ENCODE results near the gene MXD4. TPM values are rescaled to one million over a fixed set of nuclear protein-coding genes. Genes with fewer than 3 reads are reported as not detected.
"Not testable (repeated sequence)": the region's sequence is repeated elsewhere in the genome, so short reads cannot be mapped to it uniquely, and the experiment has no call there.

MXD4 gene
- total and polyA plus RNA-seq, 4 donors, result 34.4 to 65.1 (median 47.8) TPM

- no peaks in the 10 kb centered on the region for H3K4me1 ChIP-seq (ENCODE audit: control insufficient read depth in 5 of 5, insufficient read depth in 5 of 5, low read length in 5 of 5)
- H3K9ac ChIP-seq (ENCODE audit: insufficient read depth in 1 of 2, low read length in 2 of 2), result no peak overlapping the region
- peak in 1 of 3 donors; percentile 40 for DNase-seq
- 84 to 97% methylated on average over 2 of the region's 2 CpGs for WGBS, 2 donors
- H3K27me3 ChIP-seq (ENCODE audit: control insufficient read depth in 3 of 3, insufficient read depth in 3 of 3, low read length in 2 of 3), result no peaks in the 10 kb centered on the region
- TF ChIP-seq CTCF (IDR thresholded peaks at IDR 0.05; ENCODE audit: control extremely low read depth, extremely low read depth), result no peak
- H3K9me3 ChIP-seq (ENCODE audit: control insufficient read depth in 4 of 4, insufficient read depth in 3 of 4, low read length in 3 of 4), result no peaks in the 10 kb centered on the region
- H3K4me3 ChIP-seq, result no peak overlapping the region
- no peak for ATAC-seq (ENCODE audit: insufficient read depth, low FRiP score)
- no peak overlapping the region for H3K27ac ChIP-seq (ENCODE audit: low read depth in 1 of 2, low read length in 1 of 2)
- H3K36me3 ChIP-seq (ENCODE audit: control insufficient read depth in 4 of 4, insufficient read depth in 4 of 4, low read length in 4 of 4), result peaks cover 0 to 6% (median 3%) of the 10 kb centered on the region in 4 donors
Measured at GRCh38 chr4:2222838-2223237, 39.1 kb downstream of the MXD4 start.

GRCh38 chr4:2221378-2221777 lies 40.5 kb downstream of the MXD4 start:
- 71 to 78% methylated on average over 4 of the region's 4 CpGs for WGBS, 2 donors
- H3K9ac ChIP-seq (ENCODE audit: insufficient read depth in 1 of 2, low read length in 2 of 2); H3K9me3 ChIP-seq (ENCODE audit: control insufficient read depth in 4 of 4, insufficient read depth in 3 of 4, low read length in 3 of 4); H3K27me3 ChIP-seq (ENCODE audit: control insufficient read depth in 3 of 3, insufficient read depth in 3 of 3, low read length in 2 of 3); ATAC-seq (ENCODE audit: insufficient read depth, low FRiP score); H3K4me3 ChIP-seq; H3K36me3 ChIP-seq (ENCODE audit: control insufficient read depth in 4 of 4, insufficient read depth in 4 of 4, low read length in 4 of 4); H3K27ac ChIP-seq (ENCODE audit: low read depth in 1 of 2, low read length in 1 of 2); DNase-seq; H3K4me1 ChIP-seq (ENCODE audit: control insufficient read depth in 5 of 5, insufficient read depth in 5 of 5, low read length in 5 of 5): not testable (repeated sequence)

GRCh38 chr4:2220016-2220630 lies 41.8 kb downstream of the MXD4 start:
- peak; percentile 70 to 77 (median 75) for DNase-seq
- H3K9ac ChIP-seq (ENCODE audit: insufficient read depth in 1 of 2, low read length in 2 of 2), result no peak overlapping the region
- H3K27ac ChIP-seq (ENCODE audit: low read depth in 1 of 2, low read length in 1 of 2), result no peak overlapping the region
- H3K4me3 ChIP-seq, result no peak overlapping the region
- no peaks in the 10 kb centered on the region for H3K27me3 ChIP-seq (ENCODE audit: control insufficient read depth in 3 of 3, insufficient read depth in 3 of 3, low read length in 2 of 3)
- peak; percentile 89 for TF ChIP-seq CTCF (IDR thresholded peaks at IDR 0.05; ENCODE audit: control extremely low read depth, extremely low read depth)
- WGBS, 2 donors, result 14 to 15% methylated on average over 10 of the region's 10 CpGs
- peak; percentile 85 for ATAC-seq (ENCODE audit: insufficient read depth, low FRiP score)
- H3K4me1 ChIP-seq (ENCODE audit: control insufficient read depth in 5 of 5, insufficient read depth in 5 of 5, low read length in 5 of 5), result no peaks in the 10 kb centered on the region
- peaks cover 0 to 3% (median 1%) of the 10 kb centered on the region in 4 donors for H3K36me3 ChIP-seq (ENCODE audit: control insufficient read depth in 4 of 4, insufficient read depth in 4 of 4, low read length in 4 of 4)
- no peaks in the 10 kb centered on the region for H3K9me3 ChIP-seq (ENCODE audit: control insufficient read depth in 4 of 4, insufficient read depth in 3 of 4, low read length in 3 of 4)

GRCh38 chr4:2219233-2219760 lies 42.6 kb downstream of the MXD4 start:
- no peak for TF ChIP-seq CTCF (IDR thresholded peaks at IDR 0.05; ENCODE audit: control extremely low read depth, extremely low read depth)
- H3K27me3 ChIP-seq (ENCODE audit: control insufficient read depth in 3 of 3, insufficient read depth in 3 of 3, low read length in 2 of 3), result no peaks in the 10 kb centered on the region
- H3K36me3 ChIP-seq (ENCODE audit: control insufficient read depth in 4 of 4, insufficient read depth in 4 of 4, low read length in 4 of 4), result peaks cover 0 to 3% (median 1%) of the 10 kb centered on the region in 4 donors
- H3K4me3 ChIP-seq, result no peak overlapping the region
- H3K9ac ChIP-seq (ENCODE audit: insufficient read depth in 1 of 2, low read length in 2 of 2), result no peak overlapping the region
- no peak overlapping the region for H3K27ac ChIP-seq (ENCODE audit: low read depth in 1 of 2, low read length in 1 of 2)
- no peak for DNase-seq
- no peaks in the 10 kb centered on the region for H3K4me1 ChIP-seq (ENCODE audit: control insufficient read depth in 5 of 5, insufficient read depth in 5 of 5, low read length in 5 of 5)
- WGBS, 2 donors, result 87 to 89% methylated on average over 6 of the region's 6 CpGs
- no peak for ATAC-seq (ENCODE audit: insufficient read depth, low FRiP score)
- no peaks in the 10 kb centered on the region for H3K9me3 ChIP-seq (ENCODE audit: control insufficient read depth in 4 of 4, insufficient read depth in 3 of 4, low read length in 3 of 4)
